ENCODE measurements around the gene ZNF467. TPM values are rescaled to one million over a fixed set of nuclear protein-coding genes. Genes with fewer than 3 reads are reported as not detected.

ZNF467 gene
- total RNA-seq, 1 experiment from 2014 or later = 11.3 TPM

DNA sequence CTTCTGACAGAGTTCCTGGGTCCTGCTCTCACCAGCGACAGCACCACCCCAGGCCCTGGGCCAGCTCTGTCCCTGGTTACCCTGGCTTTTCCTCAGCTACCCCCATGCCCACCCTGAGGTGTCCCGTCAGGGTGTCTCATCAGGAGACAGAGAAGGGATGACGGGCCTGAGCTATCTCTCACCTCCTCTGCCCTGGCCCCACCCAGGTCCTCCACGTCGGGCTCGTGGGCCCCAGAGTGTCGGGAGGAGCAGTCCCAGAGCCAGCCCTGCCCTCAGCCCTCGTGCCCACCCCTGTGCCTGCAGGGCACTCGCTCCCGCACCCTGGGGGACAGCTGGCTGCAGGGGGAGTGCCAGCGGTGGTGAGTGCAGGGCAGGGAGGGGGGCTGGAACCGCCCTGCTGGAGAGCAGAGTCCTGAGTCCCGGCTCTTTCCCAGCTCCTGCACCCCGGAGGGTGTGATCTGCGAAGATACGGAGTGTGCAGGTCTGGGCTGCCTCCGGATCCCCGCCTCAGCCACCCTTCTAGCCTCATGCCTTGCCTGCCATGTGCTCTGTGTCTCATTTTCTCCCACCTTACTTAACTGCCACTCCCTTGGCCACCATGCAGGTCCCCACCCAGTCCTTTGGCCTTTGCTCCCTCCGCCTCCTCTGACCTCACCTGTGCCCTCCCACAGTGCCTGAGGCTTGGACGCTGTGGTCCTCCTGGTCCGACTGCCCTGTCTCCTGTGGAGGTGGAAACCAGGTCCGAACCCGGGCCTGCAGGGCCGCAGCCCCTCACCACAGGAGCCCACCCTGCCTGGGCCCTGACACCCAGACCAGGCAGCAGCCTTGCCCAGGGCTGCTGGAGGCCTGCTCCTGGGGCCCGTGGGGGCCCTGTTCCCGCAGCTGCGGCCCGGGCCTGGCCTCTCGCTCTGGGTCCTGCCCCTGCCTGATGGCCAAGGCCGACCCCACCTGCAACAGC, 48.1 kb upstream of the ZNF467 start (continued):
- TF ChIP-seq, protein P1, sequence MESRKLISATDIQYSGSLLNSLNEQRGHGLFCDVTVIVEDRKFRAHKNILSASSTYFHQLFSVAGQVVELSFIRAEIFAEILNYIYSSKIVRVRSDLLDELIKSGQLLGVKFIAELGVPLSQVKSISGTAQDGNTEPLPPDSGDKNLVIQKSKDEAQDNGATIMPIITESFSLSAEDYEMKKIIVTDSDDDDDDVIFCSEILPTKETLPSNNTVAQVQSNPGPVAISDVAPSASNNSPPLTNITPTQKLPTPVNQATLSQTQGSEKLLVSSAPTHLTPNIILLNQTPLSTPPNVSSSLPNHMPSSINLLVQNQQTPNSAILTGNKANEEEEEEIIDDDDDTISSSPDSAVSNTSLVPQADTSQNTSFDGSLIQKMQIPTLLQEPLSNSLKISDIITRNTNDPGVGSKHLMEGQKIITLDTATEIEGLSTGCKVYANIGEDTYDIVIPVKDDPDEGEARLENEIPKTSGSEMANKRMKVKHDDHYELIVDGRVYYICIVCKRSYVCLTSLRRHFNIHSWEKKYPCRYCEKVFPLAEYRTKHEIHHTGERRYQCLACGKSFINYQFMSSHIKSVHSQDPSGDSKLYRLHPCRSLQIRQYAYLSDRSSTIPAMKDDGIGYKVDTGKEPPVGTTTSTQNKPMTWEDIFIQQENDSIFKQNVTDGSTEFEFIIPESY (IDR thresholded peaks at IDR 0.05; ENCODE audit: extremely low read depth, insufficient replicate concordance, low read length) = no peak
- TF ChIP-seq CEBPB (IDR thresholded peaks at IDR 0.05; ENCODE audit: low read depth) = no peak
- no peak for TF ChIP-seq SP1 (IDR thresholded peaks at IDR 0.05; ENCODE audit: low read depth)
- no peak for TF ChIP-seq SIN3A (IDR thresholded peaks at IDR 0.05; ENCODE audit: low read depth)
- TF ChIP-seq EGR1 (IDR thresholded peaks at IDR 0.05; ENCODE audit: low read depth) = no peak

DNA sequence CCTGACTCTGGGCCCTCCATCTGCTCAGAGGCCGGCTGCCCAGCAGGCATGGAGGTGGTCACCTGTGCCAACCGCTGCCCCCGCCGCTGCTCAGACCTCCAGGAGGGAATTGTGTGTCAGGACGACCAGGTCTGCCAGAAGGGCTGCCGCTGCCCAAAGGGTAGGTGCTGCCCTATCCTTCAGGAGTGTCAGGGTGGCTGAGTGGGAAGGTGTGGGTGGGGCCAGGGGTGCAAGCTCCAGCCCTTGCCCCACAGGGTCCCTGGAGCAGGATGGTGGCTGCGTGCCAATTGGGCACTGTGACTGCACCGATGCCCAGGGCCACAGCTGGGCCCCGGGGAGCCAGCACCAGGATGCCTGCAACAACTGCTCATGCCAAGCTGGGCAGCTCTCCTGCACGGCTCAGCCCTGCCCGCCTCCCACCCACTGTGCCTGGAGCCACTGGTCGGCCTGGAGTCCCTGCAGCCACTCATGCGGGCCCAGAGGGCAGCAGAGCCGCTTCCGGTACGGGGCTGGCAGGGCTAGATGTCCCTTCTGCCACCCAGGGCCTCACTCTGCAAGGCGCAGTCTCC, 47.3 kb upstream of the ZNF467 start:
- no peak overlapping the region for H3K27ac ChIP-seq (ENCODE audit: low read depth, low read length)
- no peaks in the 10 kb centered on the region for H3K27me3 ChIP-seq (ENCODE audit: insufficient read depth, low read length)
- ATAC-seq (no peak), DNase-seq (ENCODE audit: low read depth, low spot score) (no peak)
- no peaks in the 10 kb centered on the region for H3K79me2 ChIP-seq (ENCODE audit: insufficient read depth, low read length)
- H3K4me3 ChIP-seq (replicated peaks in 1 of 2; ENCODE audit: low read depth in 1 of 2, low read length in 2 of 2) = no peak overlapping the region
- ChIA-PET CTCF (no interaction called here), POLR2A (no interaction called here), RAD21 (ENCODE audit: low non-redundant PET in 1 of 2, low total read pairs in 2 of 2, uncharacterized antibody in 2 of 2, unreplicated experiment in 2 of 2) (no interaction called here)
- H4K20me1 ChIP-seq (ENCODE audit: insufficient read depth) = no peaks in the 10 kb centered on the region
- no peaks in the 10 kb centered on the region for H3K9me2 ChIP-seq (ENCODE audit: insufficient read depth)
- intact Hi-C loops (cut with micrococcal nuclease) = no loop called here
- H3K36me3 ChIP-seq (ENCODE audit: control insufficient read depth in 1 of 2, insufficient read depth in 2 of 2, low read length in 2 of 2) = no peaks in the 10 kb centered on the region
- no peak overlapping the region for H2AFZ ChIP-seq (ENCODE audit: low read depth, low read length, poor library complexity, severe bottlenecking)
- no TSS peak for BruUV-seq (replicated peaks)
- no peak overlapping the region for H3K9ac ChIP-seq (ENCODE audit: low read length)
- H3K9me3 ChIP-seq (ENCODE audit: control insufficient read depth in 1 of 2, insufficient read depth in 1 of 2, low read depth in 1 of 2, low read length in 2 of 2) = no peaks in the 10 kb centered on the region
- no peak overlapping the region for H3K4me2 ChIP-seq (ENCODE audit: low read length)
- no peaks in the 10 kb centered on the region for H3K4me1 ChIP-seq (ENCODE audit: control insufficient read depth in 1 of 2, insufficient read depth in 2 of 2, low read length in 2 of 2)
- TF ChIP-seq YY1 (IDR thresholded peaks at IDR 0.05; ENCODE audit: extremely low read depth, insufficient replicate concordance, low read depth, low read length) = no peak
- no peak for TF ChIP-seq JUND (IDR thresholded peaks at IDR 0.05)
- TF ChIP-seq, protein P2, sequence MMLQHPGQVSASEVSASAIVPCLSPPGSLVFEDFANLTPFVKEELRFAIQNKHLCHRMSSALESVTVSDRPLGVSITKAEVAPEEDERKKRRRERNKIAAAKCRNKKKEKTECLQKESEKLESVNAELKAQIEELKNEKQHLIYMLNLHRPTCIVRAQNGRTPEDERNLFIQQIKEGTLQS (IDR thresholded peaks at IDR 0.05) = no peak
- no peak for TF ChIP-seq EZH2phosphoT487 (IDR thresholded peaks at IDR 0.05; ENCODE audit: borderline replicate concordance)
- TF ChIP-seq SP1 (IDR thresholded peaks at IDR 0.05; ENCODE audit: low read depth) = no peak
- no peak for TF ChIP-seq RAD21 (IDR thresholded peaks at IDR 0.05; ENCODE audit: low read depth)
- TF ChIP-seq, protein P1 (IDR thresholded peaks at IDR 0.05; ENCODE audit: extremely low read depth, insufficient replicate concordance, low read length) = no peak
- TF ChIP-seq TCF7L2 (IDR thresholded peaks at IDR 0.05; ENCODE audit: borderline replicate concordance, extremely low read depth, insufficient read depth, insufficient read length) = no peak
- no peak for TF ChIP-seq EGR1 (IDR thresholded peaks at IDR 0.05; ENCODE audit: low read depth)
- TF ChIP-seq, protein P3, sequence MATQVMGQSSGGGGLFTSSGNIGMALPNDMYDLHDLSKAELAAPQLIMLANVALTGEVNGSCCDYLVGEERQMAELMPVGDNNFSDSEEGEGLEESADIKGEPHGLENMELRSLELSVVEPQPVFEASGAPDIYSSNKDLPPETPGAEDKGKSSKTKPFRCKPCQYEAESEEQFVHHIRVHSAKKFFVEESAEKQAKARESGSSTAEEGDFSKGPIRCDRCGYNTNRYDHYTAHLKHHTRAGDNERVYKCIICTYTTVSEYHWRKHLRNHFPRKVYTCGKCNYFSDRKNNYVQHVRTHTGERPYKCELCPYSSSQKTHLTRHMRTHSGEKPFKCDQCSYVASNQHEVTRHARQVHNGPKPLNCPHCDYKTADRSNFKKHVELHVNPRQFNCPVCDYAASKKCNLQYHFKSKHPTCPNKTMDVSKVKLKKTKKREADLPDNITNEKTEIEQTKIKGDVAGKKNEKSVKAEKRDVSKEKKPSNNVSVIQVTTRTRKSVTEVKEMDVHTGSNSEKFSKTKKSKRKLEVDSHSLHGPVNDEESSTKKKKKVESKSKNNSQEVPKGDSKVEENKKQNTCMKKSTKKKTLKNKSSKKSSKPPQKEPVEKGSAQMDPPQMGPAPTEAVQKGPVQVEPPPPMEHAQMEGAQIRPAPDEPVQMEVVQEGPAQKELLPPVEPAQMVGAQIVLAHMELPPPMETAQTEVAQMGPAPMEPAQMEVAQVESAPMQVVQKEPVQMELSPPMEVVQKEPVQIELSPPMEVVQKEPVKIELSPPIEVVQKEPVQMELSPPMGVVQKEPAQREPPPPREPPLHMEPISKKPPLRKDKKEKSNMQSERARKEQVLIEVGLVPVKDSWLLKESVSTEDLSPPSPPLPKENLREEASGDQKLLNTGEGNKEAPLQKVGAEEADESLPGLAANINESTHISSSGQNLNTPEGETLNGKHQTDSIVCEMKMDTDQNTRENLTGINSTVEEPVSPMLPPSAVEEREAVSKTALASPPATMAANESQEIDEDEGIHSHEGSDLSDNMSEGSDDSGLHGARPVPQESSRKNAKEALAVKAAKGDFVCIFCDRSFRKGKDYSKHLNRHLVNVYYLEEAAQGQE (IDR thresholded peaks at IDR 0.05; ENCODE audit: low read depth) = no peak
- TF ChIP-seq CEBPB (IDR thresholded peaks at IDR 0.05; ENCODE audit: low read depth) = no peak
- no peak for TF ChIP-seq FOSL1 (IDR thresholded peaks at IDR 0.05; ENCODE audit: low read depth)
- no peak for TF ChIP-seq ELF1 (IDR thresholded peaks at IDR 0.05; ENCODE audit: borderline replicate concordance, low read depth)
- no peak for TF ChIP-seq EZH2 (IDR thresholded peaks at IDR 0.05)

Data from HCT116 (cell line).